Activated gamma-delta T cell (primary cell): ENCODE data around the gene GPR89A.
"Not testable (repeated sequence)": the region's sequence is repeated elsewhere in the genome, so short reads cannot be mapped to it uniquely, and the experiment has no call there.

Experiments used
- DNase-seq: peaks from one replicate; lab custom pipeline; 2025; lab: John Stamatoyannopoulos, UW
- total RNA-seq, 2 donors: gene quantifications; one replicate each; lab custom pipeline; 2026; lab: John Stamatoyannopoulos, UW

Gene GPR89A
- total RNA-seq: 12.3 to 12.4 reads per million in 2 donors

GRCh38 chr1:145607833-145608733 is at the start of gene GPR89A:
Gene GPR89A, plus strand, starts transcription at chr1:145607988. Its CDS starts 146 bp downstream, at chr1:145608134.
- peak; percentile 87 for DNase-seq

- DNase-seq: not testable (repeated sequence)
Observed at GRCh38 chr1:145586820-145587219, 21.0 kb upstream of the GPR89A start.

DNA sequence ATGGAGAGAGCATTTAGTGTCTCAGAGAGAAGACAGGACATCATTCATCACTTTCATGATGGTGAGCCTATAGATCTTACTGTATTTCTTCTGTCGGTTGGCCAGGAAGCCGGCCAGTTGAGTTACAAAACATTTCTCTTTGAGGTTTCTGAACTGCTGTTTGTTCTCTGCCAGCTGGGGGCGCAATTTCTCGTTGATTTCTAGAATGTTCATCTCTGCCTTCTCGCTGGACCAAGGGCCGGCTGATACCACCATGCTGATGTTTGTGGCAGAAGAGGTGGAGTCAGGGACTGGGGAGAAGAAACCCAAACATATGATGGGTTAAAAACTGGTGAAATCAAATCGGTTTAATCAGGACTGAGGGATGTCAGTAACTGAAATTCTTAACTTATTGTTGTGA is 17.0 kb upstream of the GPR89A start:
- DNase-seq: not testable (repeated sequence)

DNA sequence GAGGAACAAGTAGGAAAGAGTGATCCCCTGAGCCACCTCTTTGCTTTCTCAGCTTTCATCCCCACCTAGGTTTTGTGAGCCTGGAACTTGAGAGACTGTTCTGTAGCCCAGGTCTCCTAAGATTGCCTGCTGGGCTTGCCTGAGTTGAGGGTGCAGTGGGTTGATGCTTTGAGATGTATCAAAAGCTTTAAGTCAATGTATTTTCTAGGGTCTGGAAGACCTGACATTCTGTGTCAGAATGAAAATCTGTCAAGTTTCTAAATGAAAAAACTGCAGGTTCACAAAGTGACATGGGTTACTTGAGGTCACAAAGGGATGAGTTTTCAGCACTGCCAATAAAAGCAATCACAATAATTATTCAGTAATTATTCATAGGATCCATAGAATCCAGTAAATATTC is 15.4 kb upstream of the GPR89A start:
- DNase-seq: not testable (repeated sequence)

DNA sequence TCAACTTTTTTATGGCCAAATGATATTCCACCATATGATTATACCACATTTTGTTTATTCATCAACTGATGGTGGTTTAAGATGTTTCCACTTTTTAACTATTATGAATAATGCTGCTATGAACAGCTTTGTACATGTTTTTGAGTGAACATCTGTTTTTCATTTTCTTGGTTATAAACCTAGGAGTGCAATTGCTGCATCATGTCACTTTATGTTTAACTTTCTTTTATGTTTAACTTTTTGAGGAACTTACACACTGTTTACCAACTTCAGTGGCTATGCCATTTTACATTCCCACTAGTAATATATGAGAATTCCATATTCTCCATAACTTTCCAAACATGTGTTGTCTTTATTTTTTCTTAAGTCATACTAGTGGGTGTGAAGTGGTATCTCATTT is 12.4 kb upstream of the GPR89A start:
- DNase-seq: not testable (repeated sequence)

DNA sequence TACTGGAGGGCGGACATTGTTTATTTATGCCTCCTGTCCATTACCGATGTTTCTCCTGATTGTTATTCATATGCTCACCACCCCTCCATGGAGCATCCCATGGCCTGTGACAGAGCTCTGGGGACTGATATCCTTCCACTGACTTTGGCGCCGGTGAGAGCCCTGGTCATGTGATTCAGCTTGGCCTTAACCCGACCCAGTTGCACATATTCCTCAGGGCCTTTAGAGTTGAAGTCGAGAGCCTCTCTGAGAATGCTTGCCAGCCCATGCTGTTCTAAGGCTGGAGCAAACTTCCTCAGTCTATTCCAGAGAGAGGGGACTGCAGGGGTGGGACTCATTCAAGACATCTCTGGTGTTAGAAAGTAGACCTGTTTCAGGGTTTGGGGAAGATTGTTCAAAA is 11.6 kb upstream of the GPR89A start:
- DNase-seq: not testable (repeated sequence)

- DNase-seq: not testable (repeated sequence)
Observed at GRCh38 chr1:145599426-145599825, 8.4 kb upstream of the GPR89A start.

DNA sequence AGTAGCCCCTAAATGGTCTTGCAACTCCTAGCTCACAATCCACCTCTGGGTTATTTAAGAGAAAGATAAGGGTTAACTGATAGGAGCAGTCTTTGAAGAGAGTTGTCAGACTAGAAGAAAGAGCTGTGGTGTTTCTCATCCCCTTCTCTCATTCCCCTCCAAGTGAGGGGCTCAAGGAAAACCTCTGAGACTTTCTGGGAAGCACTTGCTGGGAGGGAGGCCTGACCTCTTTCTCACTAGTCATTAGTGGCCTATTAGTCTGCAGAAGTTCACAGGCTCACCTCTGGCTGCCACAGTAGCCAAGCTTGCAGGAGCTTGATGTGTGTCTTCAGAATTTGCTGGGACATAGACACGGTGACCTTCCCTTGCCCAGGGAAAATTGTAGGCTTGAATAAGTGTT is 6.2 kb upstream of the GPR89A start:
- DNase-seq: no peak

DNA sequence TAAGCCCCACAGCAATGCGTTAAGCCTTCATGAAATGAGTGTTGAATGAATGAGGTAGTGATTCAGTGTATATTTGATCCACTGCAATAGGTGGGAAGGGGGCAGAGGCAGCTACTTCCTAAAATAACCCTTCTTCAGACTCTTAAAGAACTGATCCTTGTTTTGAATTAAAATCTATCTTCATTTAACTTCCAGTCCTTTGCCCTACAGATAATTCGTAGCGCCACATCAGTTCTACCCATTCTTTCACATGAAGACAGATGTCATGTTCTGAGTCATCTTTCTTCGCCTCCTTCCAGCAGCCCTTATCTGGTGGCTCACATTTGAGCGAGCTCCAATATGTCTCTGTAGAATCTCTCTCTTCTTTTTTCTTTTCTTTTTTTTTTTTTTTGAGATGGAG is 948 bp upstream of the GPR89A start:
- not testable (repeated sequence) for DNase-seq

- DNase-seq: not testable (repeated sequence)
Observed at GRCh38 chr1:145607289-145607688, 499 bp upstream of the GPR89A start.

GRCh38 chr1:145610744-145611143 is 3.0 kb downstream of the GPR89A start:
- not testable (repeated sequence) for DNase-seq

DNA sequence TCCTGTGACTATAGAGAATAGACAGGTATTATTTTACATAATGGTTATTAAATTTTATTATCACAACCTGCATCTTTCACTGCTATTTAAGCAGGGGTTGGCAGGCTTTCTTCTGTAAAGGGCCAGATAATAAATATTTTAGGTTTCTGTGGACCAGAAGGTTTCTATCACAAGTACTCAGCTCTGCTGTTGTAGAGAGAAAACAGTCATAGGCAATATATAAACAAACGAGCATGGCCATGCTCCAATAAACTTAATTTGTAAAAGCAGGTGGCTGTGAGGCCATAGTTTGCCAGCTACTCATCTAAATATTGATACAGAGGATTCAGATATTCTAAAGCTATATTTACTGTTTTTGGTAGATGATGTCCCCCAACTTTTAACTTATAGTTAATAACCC is 12.3 kb downstream of the GPR89A start:
- DNase-seq: not testable (repeated sequence)

DNA sequence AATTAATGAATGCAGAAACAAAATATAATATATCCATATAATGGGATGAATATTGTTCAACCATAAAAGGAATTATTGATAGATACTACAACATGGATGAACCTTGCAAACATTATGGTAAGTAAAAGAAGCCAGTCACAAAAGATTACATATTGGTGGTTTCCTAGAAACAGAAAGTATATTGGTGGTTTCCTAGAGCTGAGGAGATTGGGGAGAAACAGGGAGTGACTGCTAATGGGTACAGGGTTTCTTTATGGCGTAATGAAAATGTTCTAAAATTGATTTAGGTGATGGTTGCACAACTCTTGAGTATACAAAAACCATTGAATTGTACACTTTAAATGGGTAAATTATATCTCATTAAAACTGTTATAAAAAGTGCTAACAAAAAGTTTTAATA is 14.4 kb downstream of the GPR89A start:
- not testable (repeated sequence) for DNase-seq

DNA sequence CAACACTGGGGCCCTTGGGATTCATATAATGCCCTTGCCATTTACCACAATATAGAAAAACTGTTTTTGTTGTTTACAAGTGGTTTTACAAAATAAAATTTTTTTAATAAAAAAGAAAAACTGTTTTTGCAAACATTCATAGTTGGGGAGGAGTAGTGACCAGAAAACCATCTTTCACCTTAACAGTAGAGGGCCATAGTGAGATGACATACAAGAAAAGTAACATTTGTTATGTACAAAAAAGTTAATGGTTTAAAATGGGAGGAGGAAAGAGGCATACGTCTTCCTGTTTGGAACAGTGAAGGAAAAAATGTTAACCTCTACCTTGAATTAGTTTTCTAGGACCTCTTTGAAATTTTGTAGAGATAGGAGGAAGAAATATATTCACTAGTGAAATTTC is 28.4 kb downstream of the GPR89A start:
- DNase-seq: not testable (repeated sequence)

- DNase-seq: not testable (repeated sequence)
Observed at GRCh38 chr1:145641886-145642285, 34.1 kb downstream of the GPR89A start.

DNA sequence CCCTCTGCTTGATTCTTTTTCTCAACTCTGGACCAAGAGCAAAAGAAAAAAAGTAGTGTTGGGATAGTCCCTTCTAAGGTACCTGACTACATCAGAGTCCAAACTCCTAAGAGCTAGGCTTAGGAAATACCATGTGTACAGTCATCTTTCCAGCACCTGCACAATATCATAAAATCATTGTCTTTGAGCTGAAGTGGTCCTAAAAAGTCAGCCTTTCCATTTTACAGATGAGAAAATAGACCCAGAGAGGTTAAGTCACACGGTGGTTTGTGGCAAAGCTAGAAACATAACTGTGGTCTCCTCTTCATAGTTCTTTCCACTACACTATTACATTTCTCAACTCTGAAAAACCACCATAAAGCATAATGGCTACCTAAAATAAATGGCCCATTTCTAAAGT is 36.2 kb downstream of the GPR89A start:
- DNase-seq: not testable (repeated sequence)

DNA sequence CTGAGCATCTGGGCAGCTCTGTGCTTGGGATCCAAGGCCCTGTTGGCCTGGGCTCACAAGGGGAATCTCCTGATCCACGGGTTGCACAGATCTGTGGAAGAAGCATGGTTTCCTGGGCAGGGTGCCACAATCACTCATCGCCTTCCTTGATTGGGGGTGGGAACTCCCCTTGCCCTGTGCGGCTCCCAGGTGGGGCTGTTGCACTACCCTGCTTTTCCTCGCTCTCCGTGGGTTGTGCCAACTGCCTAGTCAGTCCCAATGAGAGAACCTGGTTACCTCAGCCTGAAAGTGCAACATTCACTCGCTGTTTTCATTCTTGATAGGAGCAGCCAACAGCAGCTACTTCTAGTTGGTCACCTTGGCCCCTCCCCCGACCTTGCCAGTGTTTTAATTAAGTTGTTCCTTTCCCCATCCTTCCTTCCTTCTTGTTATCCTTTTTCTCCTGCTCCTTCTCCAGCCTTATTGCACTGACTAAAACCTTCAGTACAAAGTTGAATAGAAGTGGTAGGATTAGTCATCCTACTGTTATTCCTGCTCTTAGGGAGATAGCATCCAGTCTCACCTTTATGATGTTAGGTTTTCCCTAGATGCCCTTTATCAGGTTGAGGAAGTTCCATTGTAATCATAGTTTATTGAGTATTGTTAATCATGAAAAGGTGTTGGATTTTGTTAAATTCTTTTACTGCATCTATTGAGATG is 48.6 kb downstream of the GPR89A start:
- not testable (repeated sequence) for DNase-seq

DNA sequence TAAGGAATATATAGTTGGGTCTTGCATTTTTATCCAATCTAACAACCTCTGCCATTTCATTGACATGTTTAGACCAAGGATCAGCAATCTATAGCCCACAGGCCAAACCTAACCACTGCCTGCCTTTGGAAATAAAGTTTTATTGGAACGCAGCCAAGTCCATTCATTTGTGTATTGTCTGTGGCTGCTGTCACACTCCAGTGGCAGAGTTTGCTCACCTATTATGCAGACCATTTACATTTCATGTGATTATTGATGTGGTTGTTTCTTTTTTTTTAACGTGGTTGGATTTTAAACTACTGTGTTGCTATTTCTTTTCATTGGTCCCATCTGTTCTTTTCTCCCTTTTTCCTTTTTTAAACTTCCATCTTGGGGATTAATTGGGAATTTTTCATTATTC is 54.7 kb downstream of the GPR89A start:
- not testable (repeated sequence) for DNase-seq

- not testable (repeated sequence) for DNase-seq
Observed at GRCh38 chr1:145665015-145665414, 57.2 kb downstream of the GPR89A start.

DNA sequence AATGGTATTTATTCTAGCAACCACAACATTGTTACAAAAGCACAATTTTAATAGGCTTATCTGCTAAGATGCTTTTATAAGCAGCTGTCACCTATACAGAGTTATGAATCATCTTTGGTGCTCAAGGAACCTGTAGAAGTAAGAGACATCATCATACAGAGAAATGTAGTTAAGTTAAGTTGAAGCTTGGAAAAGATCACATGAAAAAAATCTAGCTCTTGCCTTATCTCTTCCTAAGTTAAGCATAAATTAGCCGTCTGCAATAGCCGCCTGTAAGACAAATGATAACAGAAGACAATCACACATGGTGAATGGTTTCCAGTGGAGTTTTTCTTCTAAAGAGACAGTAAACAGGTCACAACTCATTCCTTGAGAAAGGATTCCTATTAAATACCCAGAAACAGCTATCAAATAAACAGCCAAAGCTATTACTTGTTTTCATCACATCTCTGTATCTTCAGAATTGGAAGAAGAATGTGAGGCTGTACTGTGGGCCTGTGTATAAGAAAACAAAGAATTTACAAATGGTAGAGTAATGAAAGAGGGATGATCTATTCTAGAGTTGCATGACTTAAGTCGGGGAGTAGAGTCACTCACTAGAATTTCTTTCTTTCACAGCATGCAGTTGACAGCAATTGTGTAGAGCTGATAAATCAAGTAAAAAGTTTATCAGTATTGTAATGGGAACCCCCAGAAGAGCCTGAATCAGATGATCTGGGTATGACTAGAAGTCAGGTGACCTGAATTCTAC is 63.4 kb downstream of the GPR89A start:
- not testable (repeated sequence) for DNase-seq

DNA sequence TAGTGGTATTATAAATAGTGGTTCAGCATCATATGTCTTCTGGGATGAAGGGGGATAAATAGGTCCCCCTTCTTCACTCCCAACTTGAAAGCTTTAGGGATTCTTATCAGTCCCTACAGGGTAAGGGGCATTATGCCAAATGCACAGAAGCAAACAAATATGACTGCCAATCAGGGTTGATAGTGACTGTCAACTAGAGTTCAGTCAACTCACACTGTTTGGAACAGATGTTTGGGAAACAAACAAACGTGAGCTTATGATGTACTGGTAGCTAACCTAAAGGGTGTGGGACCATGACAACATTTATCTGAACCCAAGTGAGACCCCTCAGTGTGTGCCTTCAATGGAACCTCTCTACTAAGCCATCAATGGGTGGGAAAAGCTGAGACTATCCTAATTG is 65.4 kb downstream of the GPR89A start:
- not testable (repeated sequence) for DNase-seq

DNA sequence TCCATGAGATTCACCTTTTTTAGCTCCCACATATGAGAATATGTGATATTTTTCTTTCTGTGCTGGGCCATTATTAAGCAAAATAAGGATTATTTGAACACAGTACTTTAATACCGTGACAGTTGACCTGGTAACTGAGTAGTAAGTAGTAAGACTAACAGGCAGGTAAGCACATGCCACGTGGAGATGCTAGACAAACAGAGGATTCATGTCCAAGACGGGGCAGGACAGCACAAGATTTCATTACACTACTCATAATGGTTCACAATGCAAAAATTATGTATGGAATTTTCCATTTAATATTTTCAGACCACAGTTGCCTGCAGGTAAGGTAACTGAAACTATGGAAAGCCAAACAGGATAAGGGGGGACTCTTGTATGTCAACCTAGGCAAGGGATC is 77.1 kb downstream of the GPR89A start:
- DNase-seq: not testable (repeated sequence)
